COLO829 (cell line): Measurements from ENCODE around the gene DOK4.

ENCODE experiments used
- DNase-seq: peaks from one replicate; pipeline ENCODE4 v3.0.0; 2012; ENCODE audit warnings: low spot score

Gene DOK4

GRCh38 chr16:57476546-57477410 is 9.5 kb downstream of the DOK4 start:
- no peak for DNase-seq

GRCh38 chr16:57475711-57476339 is 10.5 kb downstream of the DOK4 start:
- no peak for DNase-seq

- no peak for DNase-seq
These were observed 11.3 kb downstream of the DOK4 start for GRCh38 chr16:57474671-57475661.

GRCh38 chr16:57473906-57474305 is 12.4 kb downstream of the DOK4 start:
- no peak for DNase-seq

GRCh38 chr16:57473176-57473840 is 13.0 kb downstream of the DOK4 start:
- DNase-seq, result no peak

- DNase-seq, result no peak
These were observed 13.6 kb downstream of the DOK4 start for GRCh38 chr16:57472665-57473060.

- DNase-seq, result no peak
These were observed 14.2 kb downstream of the DOK4 start for GRCh38 chr16:57471852-57472664.

- DNase-seq, result no peak
These were observed 15.1 kb downstream of the DOK4 start for GRCh38 chr16:57471209-57471608.

- no peak for DNase-seq
These were observed 15.6 kb downstream of the DOK4 start for GRCh38 chr16:57470711-57471110.

- no peak for DNase-seq
These were observed 16.3 kb downstream of the DOK4 start for GRCh38 chr16:57469917-57470470.

- no peak for DNase-seq
These were observed 17.2 kb downstream of the DOK4 start for GRCh38 chr16:57469046-57469445.

GRCh38 chr16:57468346-57468745 is 17.9 kb downstream of the DOK4 start:
- DNase-seq, result no peak

- no peak for DNase-seq
These were observed 21.8 kb downstream of the DOK4 start for GRCh38 chr16:57464523-57464922.

GRCh38 chr16:57462978-57463362 is 23.3 kb downstream of the DOK4 start:
- no peak for DNase-seq

- peak; percentile 68 for DNase-seq
These were observed 23.9 kb downstream of the DOK4 start, which contains the start of gene POLR2C for GRCh38 chr16:57462209-57462977. TSS of gene POLR2C (plus strand) at chr16:57462679. CDS start at chr16:57462725, 46 bp downstream.

GRCh38 chr16:57452021-57452420 is 34.3 kb downstream of the DOK4 start:
- no peak for DNase-seq

GRCh38 chr16:57447186-57447962 is 38.9 kb downstream of the DOK4 start, which contains the start of the genes CIAPIN1 and COQ9:
TSS of gene CIAPIN1 (minus strand) at chr16:57447385. CDS start at chr16:57440928, 6,457 bp downstream.
TSS of gene COQ9 (plus strand) at chr16:57447479. CDS start at chr16:57447506, 27 bp downstream.
- peak; percentile 74 for DNase-seq

GRCh38 chr16:57446531-57447185 is 39.6 kb downstream of the DOK4 start:
- peak; percentile 16 for DNase-seq
